GM19193 (cell line): ENCODE data around the gene MAN1A1.

ENCODE experiments used
- POLR2A ChIP-seq: IDR thresholded peaks from 4 replicates; pipeline ENCODE4 v1.6.1; 2011; ENCODE audit not compliant: insufficient read depth, insufficient read length; ENCODE audit errors: extremely low read depth

Gene MAN1A1

GRCh38 chr6:119349361-119350201, at the start of gene MAN1A1:
Gene MAN1A1 (minus strand): TSS chr6:119349761. CDS start chr6:119349065, 696 bp downstream.
- peak; percentile 98 for TF ChIP-seq POLR2A

- TF ChIP-seq POLR2A, result no peak
Observed at GRCh38 chr6:119395192-119395591, 45.6 kb upstream of the MAN1A1 start.

GRCh38 chr6:119390247-119390793, 40.8 kb upstream of the MAN1A1 start:
- TF ChIP-seq POLR2A, result no peak

GRCh38 chr6:119385994-119386393, 36.4 kb upstream of the MAN1A1 start:
- no peak for TF ChIP-seq POLR2A

- no peak for TF ChIP-seq POLR2A
Observed at GRCh38 chr6:119384444-119384843, 34.9 kb upstream of the MAN1A1 start.

- no peak for TF ChIP-seq POLR2A
Observed at GRCh38 chr6:119379809-119380208, 30.2 kb upstream of the MAN1A1 start.

- TF ChIP-seq POLR2A, result no peak
Observed at GRCh38 chr6:119370080-119370479, 20.5 kb upstream of the MAN1A1 start.

GRCh38 chr6:119368921-119369320, 19.4 kb upstream of the MAN1A1 start:
- TF ChIP-seq POLR2A, result no peak

- TF ChIP-seq POLR2A, result no peak
Observed at GRCh38 chr6:119361209-119361608, 11.6 kb upstream of the MAN1A1 start.

GRCh38 chr6:119360262-119360915, 10.8 kb upstream of the MAN1A1 start:
- no peak for TF ChIP-seq POLR2A

GRCh38 chr6:119355890-119356289, 6.3 kb upstream of the MAN1A1 start:
- no peak for TF ChIP-seq POLR2A

- TF ChIP-seq POLR2A, result no peak
Observed at GRCh38 chr6:119355157-119355556, 5.6 kb upstream of the MAN1A1 start.

- TF ChIP-seq POLR2A, result no peak
Observed at GRCh38 chr6:119353696-119354095, 4.1 kb upstream of the MAN1A1 start.

- TF ChIP-seq POLR2A, result no peak
Observed at GRCh38 chr6:119352001-119352400, 2.4 kb upstream of the MAN1A1 start.

GRCh38 chr6:119350952-119351372, 1.4 kb upstream of the MAN1A1 start:
- TF ChIP-seq POLR2A, result no peak
